A549 (cell line): ENCODE results near the gene AFF3. TPM values are rescaled to one million over a fixed set of nuclear protein-coding genes. Genes with fewer than 3 reads are reported as not detected.

Experiments used
- ATAC-seq, 2 experiments: fragments of 200-7000 bp in 1 of 2; fragments of >200 bp in 1 of 2; cut with Nextera tagmentation in 1 of 2; cut with Tn5 transposase in 1 of 2; 3 replicates each; pipeline versions ENCODE4 v1.8.0 to v1.9.1; 2018 to 2020; ENCODE audit warnings: mild to moderate bottlenecking in 1 of 2, moderate library complexity in 1 of 2
- CTCF ChIA-PET: fragments of 300-600 bp; sonication (Branson Sonifier 250); formaldehyde crosslinking; extraction: SDS; loops from one replicate; lab custom pipeline; 2021; ENCODE audit warnings: antibody characterized with exemption, inconsistent platforms; lab: Yijun Ruan, JAX
- POLR2A ChIA-PET: fragments of 350-600 bp; formaldehyde crosslinking; extraction: SDS; loops from one replicate; lab custom pipeline; 2021; ENCODE audit warnings: antibody characterized with exemption, inconsistent platforms; lab: Yijun Ruan, JAX
- DNase-seq, 2 experiments: peaks; one replicate each; pipeline versions ENCODE4 v3.0.0 to v3.0.0-alpha.2; 2011 to 2016; ENCODE audit warnings: low read depth in 1 of 2, low spot score in 1 of 2
- FAIRE-seq: peaks from 2 replicates; lab custom pipeline; 2011; peaks lifted over from hg19 to GRCh38; lab: Jason Lieb, UNC
- H3K27ac ChIP-seq, 2 experiments: fragments of >200 bp; sonication (Bioruptor Twin); formaldehyde crosslinking; 3 replicates each; pipeline ENCODE4 v1.5.1; 2016 to 2017
- H3K4me1 ChIP-seq: fragments of >200 bp; sonication (Bioruptor Twin); formaldehyde crosslinking; 3 replicates; pipeline ENCODE4 v1.6.1; 2016
- H3K4me2 ChIP-seq: fragments of >200 bp; sonication (Bioruptor Twin); formaldehyde crosslinking; 3 replicates; pipeline ENCODE4 v1.6.1; 2016
- H3K4me3 ChIP-seq: fragments of >200 bp; sonication (Bioruptor Twin); formaldehyde crosslinking; 3 replicates; pipeline ENCODE4 v1.5.1; 2016
- H3K9me3 ChIP-seq: fragments of >200 bp; sonication (Bioruptor Twin); formaldehyde crosslinking; 3 replicates; pipeline ENCODE4 v1.6.1; 2016
- CTCF ChIP-seq: fragments of >200 bp; sonication (Bioruptor Twin); formaldehyde crosslinking; IDR thresholded peaks from 3 replicates; pipeline ENCODE4 v1.5.1; 2016
- EHF ChIP-seq: fragments of 250-450 bp; sonication (Bioruptor Pico); IDR thresholded peaks from 2 replicates; pipeline ENCODE4 v1.5.0; 2020; ENCODE audit warnings: mild to moderate bottlenecking
- EHMT2 ChIP-seq: fragments of 200-600 bp; sonication (generic); IDR thresholded peaks from 2 replicates; pipeline ENCODE4 v1.6.1; 2016; ENCODE audit warnings: antibody characterized with exemption, low read depth, mild to moderate bottlenecking, moderate library complexity
- ELK1 ChIP-seq: fragments of 150-350 bp; IDR thresholded peaks from 2 replicates; pipeline ENCODE4 v1.6.1; 2014; ENCODE audit warnings: low read depth, mild to moderate bottlenecking, low read length
- EP300 ChIP-seq, 2 experiments: fragments of >200 bp; sonication (Bioruptor Twin); formaldehyde crosslinking; IDR thresholded peaks; 2 replicates in 1 of 2; 3 replicates in 1 of 2; pipeline ENCODE4 v1.6.1; 2016 to 2017
- ESRRA ChIP-seq: fragments of 150-350 bp; IDR thresholded peaks from 2 replicates; pipeline ENCODE4 v1.6.1; 2014; ENCODE audit warnings: mild to moderate bottlenecking, low read length, borderline replicate concordance
- FOXS1 ChIP-seq: fragments of 250-450 bp; sonication (Bioruptor Pico); IDR thresholded peaks from 2 replicates; pipeline ENCODE4 v1.5.0; 2020; ENCODE audit warnings: mild to moderate bottlenecking, moderate library complexity
- HEYL ChIP-seq: fragments of 250-450 bp; sonication (Bioruptor Pico); IDR thresholded peaks from 2 replicates; pipeline ENCODE4 v1.8.0; 2021; ENCODE audit warnings: mild to moderate bottlenecking, moderate library complexity
- HOXB13 ChIP-seq: fragments of 250-450 bp; sonication (Bioruptor Pico); IDR thresholded peaks from 2 replicates; pipeline ENCODE4 v1.5.0; 2020; ENCODE audit warnings: low read depth, mild to moderate bottlenecking, moderate library complexity
- JUN ChIP-seq, 2 experiments: fragments of >200 bp; sonication (Bioruptor Twin); formaldehyde crosslinking; IDR thresholded peaks; 2 replicates in 1 of 2; 3 replicates in 1 of 2; pipeline ENCODE4 v1.6.1; 2016 to 2017
- KDM1A ChIP-seq: fragments of 200-600 bp; sonication (generic); IDR thresholded peaks from 2 replicates; pipeline ENCODE4 v1.6.1; 2016; ENCODE audit warnings: low read depth, mild to moderate bottlenecking
- MAFK ChIP-seq: fragments of 450-650 bp; IDR thresholded peaks from 2 replicates; pipeline ENCODE4 v1.6.1; 2014; ENCODE audit not compliant: partially characterized antibody
- MAX ChIP-seq: IDR thresholded peaks from 2 replicates; pipeline ENCODE4 v1.6.1; 2012
- MYC ChIP-seq: IDR thresholded peaks from 2 replicates; pipeline ENCODE4 v1.6.1; 2012; ENCODE audit warnings: mild to moderate bottlenecking, inconsistent platforms, low read length, improper control_type of control experiment, borderline replicate concordance
- NFE2L2 ChIP-seq: fragments of 150-350 bp; conservative IDR thresholded peaks from 2 replicates; pipeline ENCODE4 v1.6.1; 2014; ENCODE audit warnings: low read length
- PHF8 ChIP-seq: fragments of 200-600 bp; sonication (generic); IDR thresholded peaks from 2 replicates; pipeline ENCODE4 v1.6.1; 2016; ENCODE audit warnings: low read depth, mild to moderate bottlenecking, antibody characterized with exemption, moderate library complexity, borderline replicate concordance
- POLR2A ChIP-seq: IDR thresholded peaks from 2 replicates; pipeline ENCODE4 v1.6.1; 2012; ENCODE audit warnings: mild to moderate bottlenecking, low read length
- POLR2AphosphoS2 ChIP-seq: conservative IDR thresholded peaks from 2 replicates; pipeline ENCODE4 v1.6.1; 2012; ENCODE audit warnings: low read length, improper control_type of control experiment, inconsistent platforms
- RARB ChIP-seq: fragments of 250-450 bp; sonication (Bioruptor Pico); IDR thresholded peaks from 2 replicates; pipeline ENCODE4 v1.8.0; 2021; ENCODE audit warnings: mild to moderate bottlenecking, moderate library complexity
- RNF2 ChIP-seq: fragments of 200-600 bp; sonication (generic); IDR thresholded peaks from 2 replicates; pipeline ENCODE4 v1.6.1; 2016; ENCODE audit warnings: low read depth, mild to moderate bottlenecking, antibody characterized with exemption, moderate library complexity, borderline replicate concordance
- SREBF2 ChIP-seq: fragments of 450-650 bp; IDR thresholded peaks from 2 replicates; pipeline ENCODE4 v1.6.1; 2014; ENCODE audit warnings: mild to moderate bottlenecking, moderate library complexity
- TFCP2L1 ChIP-seq: fragments of 250-450 bp; sonication (Bioruptor Pico); IDR thresholded peaks from 2 replicates; pipeline ENCODE4 v1.5.0; 2021; ENCODE audit warnings: mild to moderate bottlenecking
- USF2 ChIP-seq: fragments of 450-650 bp; IDR thresholded peaks from 2 replicates; pipeline ENCODE4 v1.6.1; 2014; ENCODE audit warnings: antibody characterized with exemption
- ZFP36 ChIP-seq: fragments of 450-650 bp; IDR thresholded peaks from 2 replicates; pipeline ENCODE4 v1.6.1; 2014; ENCODE audit warnings: borderline replicate concordance; ENCODE audit not compliant: partially characterized antibody
- ZNF302 ChIP-seq: fragments of 250-450 bp; sonication (Bioruptor Pico); IDR thresholded peaks from 2 replicates; pipeline ENCODE4 v1.9.0; 2021; ENCODE audit warnings: inconsistent platforms, mild to moderate bottlenecking, moderate library complexity
- ZSCAN20 ChIP-seq: fragments of 250-450 bp; sonication (Bioruptor Pico); IDR thresholded peaks from 2 replicates; pipeline ENCODE4 v1.8.0; 2022; ENCODE audit warnings: mild to moderate bottlenecking, moderate library complexity
- WGBS: methylation state at CpG from one replicate; pipeline ENCODE4 v1.1.6; 2017; ENCODE audit errors: missing lambda C conversion rate; 5-methylcytosine and 5-hydroxymethylcytosine counted together
- polyA plus RNA-seq, 4 experiments: library from polyadenylated mRNA; depleted of rRNA in 3 of 4; stranded (reverse); fragments of >200 nt; fragmentation: RNase III in 1 of 4; extraction: RNeasy Plus Mini Kit Qiagen cat#74134 plus additional on column Dnase treatment in 1 of 4; gene quantifications; 2 replicates in 3 of 4; 3 replicates in 1 of 4; pipeline ENCODE4 v1.2.3, GENCODE V29; 2011 to 2017
- TF ChIP-seq, protein P1 (sequence below): fragments of 200-600 bp; sonication (generic); IDR thresholded peaks from 2 replicates; pipeline ENCODE4 v1.6.1; 2016; ENCODE audit warnings: antibody characterized with exemption, mild to moderate bottlenecking, moderate library complexity

AFF3 gene
- polyA plus RNA-seq, 2 of the 4 experiments (the other 2 are of a cell fraction), result not detected

GRCh38 chr2:99899882-99900281 lies 242.5 kb downstream of the AFF3 start:
- no peak for DNase-seq
- Histone ChIP-seq H3K4me2 (no peak overlapping the region), H3K27ac (no peak overlapping the region), H3K4me3 (no peak overlapping the region), H3K9me3 (no peaks in the 10 kb centered on the region), H3K4me1 (no peaks in the 10 kb centered on the region)
- no peak for FAIRE-seq
- ChIA-PET CTCF (interaction anchor here (1.2 kb wide), 1 partner anchor 24 kb away, joined by 4 read pairs; no protein-coding TSS in a partner anchor), POLR2A (no interaction called here)
- WGBS, result 0% methylated on average over 3 of the region's 3 CpGs
- no peak for ATAC-seq
- TF ChIP-seq MYC (no peak), MAFK (no peak), CTCF (no peak), EHMT2 (no peak), HEYL (no peak), USF2 (no peak), ELK1 (no peak), ESRRA (no peak), KDM1A (no peak), PHF8 (no peak), RARB (CRISPR knock-in tag) (no peak), MAX (no peak), ZFP36 (no peak), EHF (CRISPR knock-in tag) (no peak), JUN (IDR thresholded peaks at IDR 0.05) (no peak), POLR2AphosphoS2 (no peak), RNF2 (no peak)

DNA sequence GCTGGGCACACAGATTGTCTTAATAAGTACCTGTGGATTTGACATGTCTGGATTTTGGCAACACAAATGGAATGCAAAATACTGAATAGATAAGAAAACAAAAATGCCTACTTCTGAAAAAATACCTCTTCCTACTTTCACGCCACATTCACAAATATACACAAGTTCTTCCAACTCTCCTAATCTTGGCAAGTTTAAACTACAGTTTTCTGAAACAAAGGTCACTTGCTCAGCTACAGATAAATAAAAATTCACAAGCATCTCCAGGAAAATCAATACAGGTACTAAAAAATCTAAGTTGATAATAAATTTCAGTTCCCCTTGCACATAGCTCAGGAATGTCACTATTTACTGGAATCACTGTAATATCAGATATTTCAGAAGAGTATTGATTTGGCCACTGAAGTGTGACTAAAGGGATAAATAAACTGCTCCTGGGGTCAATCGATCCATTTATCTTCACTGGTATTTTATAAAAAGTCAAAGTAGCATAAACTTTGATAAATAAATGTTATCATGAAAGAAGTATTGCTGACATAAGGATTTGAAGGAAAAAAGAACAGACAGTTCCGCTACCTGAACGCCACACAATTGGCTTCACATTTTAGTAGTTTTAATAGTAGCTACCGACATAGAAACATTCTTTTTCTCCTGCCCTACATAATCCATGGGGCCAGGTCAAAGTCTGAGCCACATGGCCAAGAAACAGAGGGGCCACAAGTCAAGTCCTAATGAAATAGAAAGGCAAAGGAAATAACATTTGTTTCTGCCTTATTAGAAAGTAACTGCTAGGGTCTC lies 243.1 kb downstream of the AFF3 start:
- Histone ChIP-seq H3K9me3 (no peaks in the 10 kb centered on the region), H3K27ac (no peak overlapping the region), H3K4me1 (no peaks in the 10 kb centered on the region), H3K4me3 (no peak overlapping the region), H3K4me2 (no peak overlapping the region)
- CTCF ChIA-PET, result no interaction called here
- DNase-seq (no peak), FAIRE-seq (no peak), ATAC-seq (no peak)
- POLR2A ChIA-PET, result no interaction called here
- WGBS, result 53% methylated on average over 5 of the region's 5 CpGs
- TF ChIP-seq POLR2A (no peak), SREBF2 (no peak), EP300 (IDR thresholded peaks at IDR 0.05) (no peak), ZNF302 (no peak), NFE2L2 (no peak), ESRRA (no peak), ELK1 (no peak), ZSCAN20 (no peak), FOXS1 (CRISPR knock-in tag) (no peak), TFCP2L1 (no peak), PHF8 (no peak), HOXB13 (CRISPR knock-in tag) (no peak)
- TF ChIP-seq, protein P1, sequence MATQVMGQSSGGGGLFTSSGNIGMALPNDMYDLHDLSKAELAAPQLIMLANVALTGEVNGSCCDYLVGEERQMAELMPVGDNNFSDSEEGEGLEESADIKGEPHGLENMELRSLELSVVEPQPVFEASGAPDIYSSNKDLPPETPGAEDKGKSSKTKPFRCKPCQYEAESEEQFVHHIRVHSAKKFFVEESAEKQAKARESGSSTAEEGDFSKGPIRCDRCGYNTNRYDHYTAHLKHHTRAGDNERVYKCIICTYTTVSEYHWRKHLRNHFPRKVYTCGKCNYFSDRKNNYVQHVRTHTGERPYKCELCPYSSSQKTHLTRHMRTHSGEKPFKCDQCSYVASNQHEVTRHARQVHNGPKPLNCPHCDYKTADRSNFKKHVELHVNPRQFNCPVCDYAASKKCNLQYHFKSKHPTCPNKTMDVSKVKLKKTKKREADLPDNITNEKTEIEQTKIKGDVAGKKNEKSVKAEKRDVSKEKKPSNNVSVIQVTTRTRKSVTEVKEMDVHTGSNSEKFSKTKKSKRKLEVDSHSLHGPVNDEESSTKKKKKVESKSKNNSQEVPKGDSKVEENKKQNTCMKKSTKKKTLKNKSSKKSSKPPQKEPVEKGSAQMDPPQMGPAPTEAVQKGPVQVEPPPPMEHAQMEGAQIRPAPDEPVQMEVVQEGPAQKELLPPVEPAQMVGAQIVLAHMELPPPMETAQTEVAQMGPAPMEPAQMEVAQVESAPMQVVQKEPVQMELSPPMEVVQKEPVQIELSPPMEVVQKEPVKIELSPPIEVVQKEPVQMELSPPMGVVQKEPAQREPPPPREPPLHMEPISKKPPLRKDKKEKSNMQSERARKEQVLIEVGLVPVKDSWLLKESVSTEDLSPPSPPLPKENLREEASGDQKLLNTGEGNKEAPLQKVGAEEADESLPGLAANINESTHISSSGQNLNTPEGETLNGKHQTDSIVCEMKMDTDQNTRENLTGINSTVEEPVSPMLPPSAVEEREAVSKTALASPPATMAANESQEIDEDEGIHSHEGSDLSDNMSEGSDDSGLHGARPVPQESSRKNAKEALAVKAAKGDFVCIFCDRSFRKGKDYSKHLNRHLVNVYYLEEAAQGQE, result no peak
